K562 (cell line): ENCODE measurements around the gene ZFAND3.

ENCODE experiments used
- CREB1 ChIP-seq, 2 experiments: sonication (generic) in 1 of 2; formaldehyde crosslinking in 1 of 2; IDR thresholded peaks; 2 replicates each; pipeline versions ENCODE4 v1.6.1 to v1.8.0; 2012 to 2022; ENCODE audit warnings: inconsistent platforms in 1 of 2, mild to moderate bottlenecking in 1 of 2, missing genetic modification reagents in 1 of 2, moderate library complexity in 1 of 2
- MAFK ChIP-seq: IDR thresholded peaks from 2 replicates; pipeline ENCODE4 v1.6.1; 2011; ENCODE audit warnings: low read length, improper control_type of control experiment
- NFIC ChIP-seq: fragments of 450-650 bp; IDR thresholded peaks from 2 replicates; pipeline ENCODE4 v1.6.1; 2017; ENCODE audit warnings: mild to moderate bottlenecking, inconsistent platforms
- SNRNP70 ChIP-seq: fragments of 200-400 bp; formaldehyde crosslinking; optimal IDR thresholded peaks from 2 replicates; pipeline ENCODE3; 2017; ENCODE audit warnings: low read depth, low read length
- ZFX ChIP-seq: sonication (generic); formaldehyde crosslinking; IDR thresholded peaks from 2 replicates; pipeline ENCODE4 v1.8.0; 2022; ENCODE audit warnings: mild to moderate bottlenecking, missing genetic modification reagents, moderate library complexity
- TF ChIP-seq, protein P1 (sequence below), 3 experiments: IDR thresholded peaks in 2 of 3; conservative IDR thresholded peaks in 1 of 3; 2 replicates each; pipeline ENCODE4 v1.5.1; 2011 to 2012; ENCODE audit warnings: low read length in 3 of 3, mild to moderate bottlenecking in 3 of 3, control low read depth in 2 of 3, improper control_type of control experiment in 1 of 3, inconsistent platforms in 1 of 3, low read depth in 1 of 3, mixed read lengths in 1 of 3, moderate library complexity in 1 of 3; ENCODE audit not compliant: insufficient read depth in 2 of 3
- TF ChIP-seq, protein P2 (sequence below): fragments of 250-450 bp; sonication (Bioruptor Pico); IDR thresholded peaks from 2 replicates; pipeline ENCODE4 v1.8.0; 2022; ENCODE audit warnings: inconsistent platforms, mild to moderate bottlenecking, moderate library complexity, borderline replicate concordance

DNA sequence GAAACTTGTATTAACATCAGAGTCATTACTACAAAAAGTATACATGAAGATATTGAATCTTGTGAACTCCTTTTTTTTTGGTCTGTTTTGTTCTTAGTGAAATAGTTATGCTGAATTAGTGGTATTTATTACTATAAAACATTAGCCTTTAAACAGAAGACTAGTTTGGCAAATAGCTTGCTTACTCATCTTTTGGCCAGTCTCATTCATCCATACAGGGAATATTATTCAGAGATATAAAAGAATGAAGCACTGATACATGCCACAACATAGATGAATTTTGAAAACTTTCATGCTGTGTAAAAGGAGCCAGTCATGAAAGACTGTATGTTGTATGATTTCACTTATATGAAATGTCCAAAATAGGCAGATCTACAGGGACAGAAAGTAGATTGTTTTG lies 205.9 kb downstream of the ZFAND3 start:
- TF ChIP-seq MAFK (no peak), CREB1 (IDR thresholded peaks at IDR 0.05) (no peak), CREB1 (CRISPR knock-in tag; IDR thresholded peaks at IDR 0.05) (no peak), SNRNP70 (no peak), NFIC (no peak), ZFX (CRISPR knock-in tag) (no peak)
- TF ChIP-seq, protein P1, sequence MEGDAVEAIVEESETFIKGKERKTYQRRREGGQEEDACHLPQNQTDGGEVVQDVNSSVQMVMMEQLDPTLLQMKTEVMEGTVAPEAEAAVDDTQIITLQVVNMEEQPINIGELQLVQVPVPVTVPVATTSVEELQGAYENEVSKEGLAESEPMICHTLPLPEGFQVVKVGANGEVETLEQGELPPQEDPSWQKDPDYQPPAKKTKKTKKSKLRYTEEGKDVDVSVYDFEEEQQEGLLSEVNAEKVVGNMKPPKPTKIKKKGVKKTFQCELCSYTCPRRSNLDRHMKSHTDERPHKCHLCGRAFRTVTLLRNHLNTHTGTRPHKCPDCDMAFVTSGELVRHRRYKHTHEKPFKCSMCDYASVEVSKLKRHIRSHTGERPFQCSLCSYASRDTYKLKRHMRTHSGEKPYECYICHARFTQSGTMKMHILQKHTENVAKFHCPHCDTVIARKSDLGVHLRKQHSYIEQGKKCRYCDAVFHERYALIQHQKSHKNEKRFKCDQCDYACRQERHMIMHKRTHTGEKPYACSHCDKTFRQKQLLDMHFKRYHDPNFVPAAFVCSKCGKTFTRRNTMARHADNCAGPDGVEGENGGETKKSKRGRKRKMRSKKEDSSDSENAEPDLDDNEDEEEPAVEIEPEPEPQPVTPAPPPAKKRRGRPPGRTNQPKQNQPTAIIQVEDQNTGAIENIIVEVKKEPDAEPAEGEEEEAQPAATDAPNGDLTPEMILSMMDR (IDR thresholded peaks at IDR 0.05 in 2 of 3, conservative IDR thresholded peaks at IDR 0.05 in 1 of 3; ENCODE audit: insufficient read depth in 2 of 3, low read depth in 1 of 3, low read length in 3 of 3) = no peak
- TF ChIP-seq, protein P2, sequence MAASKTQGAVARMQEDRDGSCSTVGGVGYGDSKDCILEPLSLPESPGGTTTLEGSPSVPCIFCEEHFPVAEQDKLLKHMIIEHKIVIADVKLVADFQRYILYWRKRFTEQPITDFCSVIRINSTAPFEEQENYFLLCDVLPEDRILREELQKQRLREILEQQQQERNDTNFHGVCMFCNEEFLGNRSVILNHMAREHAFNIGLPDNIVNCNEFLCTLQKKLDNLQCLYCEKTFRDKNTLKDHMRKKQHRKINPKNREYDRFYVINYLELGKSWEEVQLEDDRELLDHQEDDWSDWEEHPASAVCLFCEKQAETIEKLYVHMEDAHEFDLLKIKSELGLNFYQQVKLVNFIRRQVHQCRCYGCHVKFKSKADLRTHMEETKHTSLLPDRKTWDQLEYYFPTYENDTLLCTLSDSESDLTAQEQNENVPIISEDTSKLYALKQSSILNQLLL (CRISPR knock-in tag) = no peak
